B cell (primary cell): ENCODE data around the gene OSBPL5. TPM values are rescaled to one million over a fixed set of nuclear protein-coding genes. Genes with fewer than 3 reads are reported as not detected.
A peak's percentile ranks its signal among the peaks of the same experiment; 100 is the strongest.

ENCODE experiments used
- ATAC-seq: fragments of 200-7000 bp; cut with Tn5 transposase; one replicate; pipeline ENCODE4 v1.10.0; 2021; ENCODE audit warnings: low read depth, mild to moderate bottlenecking, moderate number of reproducible peaks, moderate library complexity
- CTCF ChIA-PET: fragments of 350-600 bp; sonication (Branson Sonifier 250); formaldehyde crosslinking; loops from one replicate; lab custom pipeline; 2021; ENCODE audit warnings: antibody characterized with exemption, inconsistent platforms; lab: Charles Lee
- POLR2A ChIA-PET: fragments of 350-600 bp; sonication (Branson Sonifier 250); formaldehyde crosslinking; loops from one replicate; lab custom pipeline; 2021; ENCODE audit warnings: antibody characterized with exemption; lab: Charles Lee
- DNase-seq: peaks from one replicate; pipeline ENCODE4 v3.0.0; 2013
- H2AFZ ChIP-seq: 2 replicates; pipeline ENCODE4 v1.6.1; 2012; ENCODE audit warnings: mild to moderate bottlenecking, low read depth, low read length; ENCODE audit not compliant: insufficient read depth, poor library complexity, severe bottlenecking
- H3K27ac ChIP-seq, 2 donors: 1 replicate in 1 of 2; 2 replicates in 1 of 2; pipeline ENCODE4 v1.5.1; 2012 to 2013; ENCODE audit warnings: low read length in 2 of 2, mild to moderate bottlenecking in 2 of 2, moderate library complexity in 1 of 2
- H3K27me3 ChIP-seq, 4 experiments: fragments of 200-600 bp in 1 of 4; sonication (generic) in 1 of 4; replicated peaks in 1 of 4; 1 replicate in 2 of 4; 2 replicates in 2 of 4; pipeline versions ENCODE4 v1.6.1 to v1.7.0; 2013 to 2016; ENCODE audit warnings: low read length in 3 of 4, mild to moderate bottlenecking in 2 of 4, mixed read lengths in 1 of 4, moderate library complexity in 1 of 4; ENCODE audit not compliant: insufficient read depth in 4 of 4, control insufficient read depth in 3 of 4; ENCODE audit errors: control extremely low read depth in 1 of 4
- H3K36me3 ChIP-seq, 2 experiments: replicated peaks in 1 of 2; 1 replicate in 1 of 2; 2 replicates in 1 of 2; pipeline versions ENCODE4 v1.6.1 to v1.7.1; 2013; ENCODE audit warnings: low read length in 1 of 2; ENCODE audit not compliant: insufficient read depth in 2 of 2, control insufficient read depth in 1 of 2; ENCODE audit errors: control extremely low read depth in 1 of 2, extremely low read depth in 1 of 2
- H3K4me1 ChIP-seq, 2 donors: fragments of 200-600 bp in 1 of 2; sonication (generic) in 1 of 2; 1 replicate in 1 of 2; 2 replicates in 1 of 2; pipeline versions ENCODE4 v1.5.1 to v1.6.1; 2013 to 2017; ENCODE audit warnings: low read length in 2 of 2; ENCODE audit not compliant: control insufficient read depth in 2 of 2, insufficient read depth in 2 of 2
- H3K4me2 ChIP-seq: replicated peaks from 2 replicates; pipeline ENCODE3; 2012; ENCODE audit warnings: mild to moderate bottlenecking, low read depth, low read length; ENCODE audit not compliant: poor library complexity, severe bottlenecking
- H3K4me3 ChIP-seq, 5 experiments: fragments of 200-600 bp in 1 of 5; sonication (generic) in 1 of 5; 1 replicate in 3 of 5; 2 replicates in 2 of 5; pipeline versions ENCODE4 v1.5.1 to v1.7.0; 2011 to 2016; ENCODE audit warnings: low read length in 4 of 5, mild to moderate bottlenecking in 4 of 5, low read depth in 2 of 5, control low read depth in 1 of 5, moderate library complexity in 1 of 5; ENCODE audit not compliant: insufficient read depth in 1 of 5; ENCODE audit errors: control extremely low read depth in 1 of 5, extremely low read depth in 1 of 5
- H3K79me2 ChIP-seq: fragments of 200-600 bp; sonication (generic); one replicate; pipeline ENCODE4 v1.6.0; 2016; ENCODE audit warnings: low read length; ENCODE audit not compliant: control insufficient read depth, insufficient read depth
- H3K9ac ChIP-seq: fragments of 200-600 bp; sonication (generic); 2 replicates; pipeline ENCODE4 v1.6.1; 2017; ENCODE audit warnings: mild to moderate bottlenecking, low read length, moderate library complexity
- H3K9me3 ChIP-seq, 3 donors: one replicate each; pipeline versions ENCODE4 v1.6.1 to v1.7.1; 2013; ENCODE audit warnings: low read length in 2 of 3; ENCODE audit not compliant: control insufficient read depth in 2 of 3, insufficient read depth in 1 of 3; ENCODE audit errors: control extremely low read depth in 1 of 3
- H4K20me1 ChIP-seq: 2 replicates; pipeline ENCODE4 v1.6.0; 2012; ENCODE audit warnings: mild to moderate bottlenecking, low read length; ENCODE audit not compliant: insufficient read depth, control insufficient read depth, poor library complexity, severe bottlenecking
- H3K27ac Mint-ChIP-seq: one replicate; pipeline ENCODE4 v1.8.0; 2021; ENCODE audit warnings: mixed read lengths
- H3K27me3 Mint-ChIP-seq: one replicate; pipeline ENCODE4 v1.8.0; 2021; ENCODE audit warnings: mixed read lengths
- H3K4me1 Mint-ChIP-seq: one replicate; pipeline ENCODE4 v1.8.0; 2021; ENCODE audit warnings: mixed read lengths
- H3K4me3 Mint-ChIP-seq: one replicate; pipeline ENCODE4 v1.8.0; 2021; ENCODE audit warnings: mixed read lengths
- H3K9me3 Mint-ChIP-seq: one replicate; pipeline ENCODE4 v1.8.0; 2022; ENCODE audit warnings: mixed read lengths; ENCODE audit not compliant: insufficient read depth
- CTCF ChIP-seq: fragments of 200-600 bp; IDR thresholded peaks from one replicate; pipeline ENCODE4 v1.8.0; 2022; ENCODE audit warnings: antibody characterized with exemption, mild to moderate bottlenecking
- EZH2 ChIP-seq: IDR thresholded peaks from 2 replicates; pipeline ENCODE4 v1.6.1; 2012; ENCODE audit warnings: borderline replicate concordance, low read depth, mild to moderate bottlenecking, moderate library complexity, low read length; ENCODE audit not compliant: insufficient read depth, poor library complexity, severe bottlenecking
- WGBS: methylation state at CpG from one replicate; pipeline ENCODE4 v1.1.5; 2013; ENCODE audit warnings: missing lambda C conversion rate; ENCODE audit not compliant: insufficient coverage; 5-methylcytosine and 5-hydroxymethylcytosine counted together
- intact Hi-C: fragments of 100-400 bp; cut with micrococcal nuclease; formaldehyde crosslinking; loops from one replicate; pipeline ENCODE4 v1.10.0; 2022
- polyA plus RNA-seq: library from polyadenylated mRNA; depleted of rRNA; stranded (reverse); fragments of >200 nt; gene quantifications from 2 replicates; pipeline ENCODE4 v1.2.3, GENCODE V29; 2012
- total RNA-seq, 2 donors: library from RNA; stranded (reverse); fragments of 120-200 nt in 1 of 2; gene quantifications; 1 replicate in 1 of 2; 2 replicates in 1 of 2; pipeline versions ENCODE4 v1.2.3 to v1.2.4, GENCODE V29; 2013 to 2022

The OSBPL5 gene
- total and polyA plus RNA-seq, 2 donors (not counting 1 experiment from before 2014, with no cell fraction given) = 0.15 to 1.2 TPM

- Mint-ChIP-seq H3K9me3 (no peaks in the 10 kb centered on the region), H3K27me3 (no peaks in the 10 kb centered on the region), H3K4me1 (peaks cover 35% of the 10 kb centered on the region), H3K27ac (peak within 1 kb of the TSS; percentile 83), H3K4me3 (peak within 1 kb of the TSS; percentile 93)
- ATAC-seq (peak; percentile 96), DNase-seq (peak; percentile 94)
- CTCF ChIA-PET = interaction anchor here (1.0 to 11.4 kb wide), 4 partner anchors 9 to 45 kb away, joined by 3 to 106 read pairs (median 4); no protein-coding TSS in a partner anchor
- WGBS = 8% methylated on average over 66 of the region's 68 CpGs
- peaks cover 38% of the 10 kb centered on the region for H4K20me1 ChIP-seq
- H3K4me3 ChIP-seq = peak within 1 kb of the TSS; percentile 22 to 97 (median 87)
- POLR2A ChIA-PET = interaction anchor here (0.5 to 1.2 kb wide), 2 partner anchors 10 to 66 kb away, joined by 3 to 6 read pairs; partner anchors contain the start of gene NAP1L4
- no peak for TF ChIP-seq CTCF
- no peak for TF ChIP-seq EZH2
- no peaks in the 10 kb centered on the region for H3K9me3 ChIP-seq
- intact Hi-C loops = loop anchor here (1.0 to 10.0 kb wide), 5 partner anchors 8 to 681 kb away; partner anchors contain the start of genes CD81, NAP1L4 and ZNF195
- H3K36me3 ChIP-seq = peaks cover 0 to 5% of the 10 kb centered on the region in 2 experiments
- H2AFZ ChIP-seq = peak within 1 kb of the TSS; percentile 97
- H3K79me2 ChIP-seq = peaks cover 51% of the 10 kb centered on the region
- H3K4me1 ChIP-seq = peaks cover 15 to 20% of the 10 kb centered on the region in 2 donors
- no peaks in the 10 kb centered on the region for H3K27me3 ChIP-seq
- peak within 1 kb of the TSS; percentile 91 for H3K4me2 ChIP-seq
- peak within 1 kb of the TSS; percentile 97 for H3K9ac ChIP-seq
- peak within 1 kb of the TSS; percentile 43 to 94 for H3K27ac ChIP-seq
Observed at GRCh38 chr11:3057069-3057963, 107.8 kb downstream of the OSBPL5 start, which contains the start of gene CARS1. CARS1 (minus strand) TSS chr11:3057423; CDS start chr11:3057367, 56 bp downstream.
